Measurements from ENCODE around the gene LAMA2. TPM values are rescaled to one million over a fixed set of nuclear protein-coding genes. Genes with fewer than 3 reads are reported as not detected.

LAMA2 gene
- total and polyA plus RNA-seq, 3 donors from 2014 or later: 25.9 to 94.8 (median 56.0) TPM

- Histone ChIP-seq H3K9me3 (no peaks in the 10 kb centered on the region), H3K27me3 (no peaks in the 10 kb centered on the region), H3K27ac (no peak overlapping the region), H3K36me3 (ENCODE audit: low read depth, missing control alignments) (no peaks in the 10 kb centered on the region), H3K4me1 (peaks cover 2% of the 10 kb centered on the region), H3K4me3 (no peak overlapping the region)
- TF ChIP-seq POLR2A (IDR thresholded peaks at IDR 0.05): no peak
- TF ChIP-seq, protein P1, sequence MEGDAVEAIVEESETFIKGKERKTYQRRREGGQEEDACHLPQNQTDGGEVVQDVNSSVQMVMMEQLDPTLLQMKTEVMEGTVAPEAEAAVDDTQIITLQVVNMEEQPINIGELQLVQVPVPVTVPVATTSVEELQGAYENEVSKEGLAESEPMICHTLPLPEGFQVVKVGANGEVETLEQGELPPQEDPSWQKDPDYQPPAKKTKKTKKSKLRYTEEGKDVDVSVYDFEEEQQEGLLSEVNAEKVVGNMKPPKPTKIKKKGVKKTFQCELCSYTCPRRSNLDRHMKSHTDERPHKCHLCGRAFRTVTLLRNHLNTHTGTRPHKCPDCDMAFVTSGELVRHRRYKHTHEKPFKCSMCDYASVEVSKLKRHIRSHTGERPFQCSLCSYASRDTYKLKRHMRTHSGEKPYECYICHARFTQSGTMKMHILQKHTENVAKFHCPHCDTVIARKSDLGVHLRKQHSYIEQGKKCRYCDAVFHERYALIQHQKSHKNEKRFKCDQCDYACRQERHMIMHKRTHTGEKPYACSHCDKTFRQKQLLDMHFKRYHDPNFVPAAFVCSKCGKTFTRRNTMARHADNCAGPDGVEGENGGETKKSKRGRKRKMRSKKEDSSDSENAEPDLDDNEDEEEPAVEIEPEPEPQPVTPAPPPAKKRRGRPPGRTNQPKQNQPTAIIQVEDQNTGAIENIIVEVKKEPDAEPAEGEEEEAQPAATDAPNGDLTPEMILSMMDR (IDR thresholded peaks at IDR 0.05): no peak
- intact Hi-C loops (cut with DNase I; ENCODE audit: low total_unique reads): no loop called here
- WGBS, 2 donors: 34 to 55% methylated on average over 2 of the region's 2 CpGs
- no peak for DNase-seq
Observed at GRCh38 chr6:129510950-129511349, 628.0 kb downstream of the LAMA2 start.

GRCh38 chr6:129513471-129513870 is 630.5 kb downstream of the LAMA2 start:
- TF ChIP-seq, protein P1 (IDR thresholded peaks at IDR 0.05): no peak
- TF ChIP-seq POLR2A (IDR thresholded peaks at IDR 0.05): no peak
- 78 to 79% methylated on average over 3 of the region's 3 CpGs for WGBS, 2 donors
- intact Hi-C loops (cut with DNase I; ENCODE audit: low total_unique reads): no loop called here

GRCh38 chr6:129515004-129515403 is 632.1 kb downstream of the LAMA2 start:
- Histone ChIP-seq H3K36me3 (ENCODE audit: low read depth, missing control alignments) (no peaks in the 10 kb centered on the region), H3K4me3 (no peak overlapping the region), H3K27me3 (no peaks in the 10 kb centered on the region), H3K27ac (no peak overlapping the region), H3K4me1 (no peaks in the 10 kb centered on the region), H3K9me3 (no peaks in the 10 kb centered on the region)
- TF ChIP-seq POLR2A (IDR thresholded peaks at IDR 0.05): no peak
- TF ChIP-seq, protein P1 (IDR thresholded peaks at IDR 0.05): no peak
- no peak for DNase-seq
- intact Hi-C loops (cut with DNase I; ENCODE audit: low total_unique reads): no loop called here
- WGBS, 2 donors: 93 to 94% methylated on average over 2 of the region's 2 CpGs

More at GRCh38 chr6:129513471-129513870, 630.5 kb downstream of the LAMA2 start:
- Histone ChIP-seq H3K4me3 (no peak overlapping the region), H3K4me1 (no peaks in the 10 kb centered on the region), H3K27ac (no peak overlapping the region), H3K27me3 (no peaks in the 10 kb centered on the region), H3K9me3 (no peaks in the 10 kb centered on the region), H3K36me3 (ENCODE audit: low read depth, missing control alignments) (no peaks in the 10 kb centered on the region)
- DNase-seq: no peak

DNA sequence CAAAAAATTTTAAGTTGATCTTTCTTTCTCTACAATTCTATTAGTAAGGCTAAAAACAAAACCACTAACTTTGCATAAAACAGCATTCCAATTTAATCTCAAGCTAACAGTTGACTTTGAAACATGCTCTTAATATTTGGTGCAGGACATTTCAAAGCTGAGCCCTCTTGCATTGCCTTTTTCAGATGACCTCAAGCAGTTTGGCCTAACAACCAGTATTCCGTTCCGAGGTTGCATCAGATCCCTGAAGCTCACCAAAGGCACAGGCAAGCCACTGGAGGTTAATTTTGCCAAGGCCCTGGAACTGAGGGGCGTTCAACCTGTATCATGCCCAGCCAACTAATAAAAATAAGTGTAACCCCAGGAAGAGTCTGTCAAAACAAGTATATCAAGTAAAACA is 633.1 kb downstream of the LAMA2 start:
- Histone ChIP-seq H3K27ac (no peak overlapping the region), H3K4me3 (no peak overlapping the region), H3K27me3 (no peaks in the 10 kb centered on the region), H3K36me3 (ENCODE audit: low read depth, missing control alignments) (no peaks in the 10 kb centered on the region), H3K9me3 (no peaks in the 10 kb centered on the region), H3K4me1 (no peaks in the 10 kb centered on the region)
- no peak for DNase-seq
- TF ChIP-seq POLR2A (IDR thresholded peaks at IDR 0.05): no peak
- TF ChIP-seq, protein P1 (IDR thresholded peaks at IDR 0.05): no peak
- 90 to 91% methylated on average over 3 of the region's 3 CpGs for WGBS, 2 donors
- intact Hi-C loops (cut with DNase I; ENCODE audit: low total_unique reads): no loop called here

- Histone ChIP-seq H3K4me3 (no peak overlapping the region), H3K4me1 (no peaks in the 10 kb centered on the region), H3K27ac (no peak overlapping the region), H3K27me3 (no peaks in the 10 kb centered on the region), H3K36me3 (ENCODE audit: low read depth, missing control alignments) (no peaks in the 10 kb centered on the region), H3K9me3 (no peaks in the 10 kb centered on the region)
- intact Hi-C loops (cut with DNase I; ENCODE audit: low total_unique reads): no loop called here
- no peak for DNase-seq
- TF ChIP-seq, protein P1 (IDR thresholded peaks at IDR 0.05): no peak
- TF ChIP-seq POLR2A (IDR thresholded peaks at IDR 0.05): no peak
- 64 to 76% methylated on average over 1 of the region's 1 CpG for WGBS, 2 donors
Observed at GRCh38 chr6:129516787-129517186, 633.8 kb downstream of the LAMA2 start.

All from testis (tissue), 3 donors.